Panc1 (cell line): Measurements from ENCODE around the gene PNLIPRP3. TPM values are rescaled to one million over a fixed set of nuclear protein-coding genes. Genes with fewer than 3 reads are reported as not detected.

ENCODE experiments used
- ATAC-seq: fragments of 200-7000 bp; cut with Tn5 transposase; 2 replicates; pipeline ENCODE4 v1.9.1; 2020; ENCODE audit warnings: mild to moderate bottlenecking, moderate library complexity
- BruUV-seq: library from RNA; stranded (reverse); fragments of 400-500 nt; replicated peaks from 2 replicates; lab custom pipeline; 2021; lab: Mats Ljungman, UMichigan
- CTCF ChIA-PET: fragments of 300-600 bp; sonication (Branson Sonifier 250); formaldehyde crosslinking; loops from one replicate; lab custom pipeline; 2022; ENCODE audit warnings: antibody characterized with exemption; lab: Charles Lee
- POLR2A ChIA-PET: fragments of 300-600 bp; sonication (Branson Sonifier 250); formaldehyde crosslinking; loops from one replicate; lab custom pipeline; 2022; ENCODE audit warnings: antibody characterized with exemption; lab: Charles Lee
- DNase-seq: peaks from one replicate; pipeline ENCODE4 v3.0.0-alpha.2; 2010; ENCODE audit warnings: low read depth, low spot score
- H3K27ac ChIP-seq: 2 replicates; pipeline ENCODE4 v1.5.1; 2011; ENCODE audit warnings: mild to moderate bottlenecking, low read length, inconsistent platforms
- H3K27me3 ChIP-seq: fragments of 200-500 bp; sonication (Bioruptor generic); 2 replicates; pipeline ENCODE4 v1.6.0; 2014; ENCODE audit warnings: low read length, inconsistent platforms; ENCODE audit not compliant: control insufficient read depth, insufficient read depth
- H3K36me3 ChIP-seq: fragments of 200-500 bp; sonication (Bioruptor generic); 2 replicates; pipeline ENCODE4 v1.5.1; 2014; ENCODE audit warnings: inconsistent platforms, mild to moderate bottlenecking, low read length, moderate library complexity; ENCODE audit not compliant: control insufficient read depth, insufficient read depth
- H3K4me1 ChIP-seq: 2 replicates; pipeline ENCODE4 v1.5.1; 2011; ENCODE audit warnings: inconsistent platforms, mild to moderate bottlenecking, low read length, moderate library complexity; ENCODE audit not compliant: control insufficient read depth, insufficient read depth
- H3K4me3 ChIP-seq, 2 experiments: 2 replicates each; pipeline ENCODE4 v1.5.1; 2011 to 2012; ENCODE audit warnings: low read depth in 2 of 2, low read length in 2 of 2, mild to moderate bottlenecking in 2 of 2, inconsistent platforms in 1 of 2, moderate library complexity in 1 of 2
- H3K9me3 ChIP-seq: fragments of 200-500 bp; sonication (Bioruptor generic); 2 replicates; pipeline ENCODE4 v1.5.1; 2014; ENCODE audit warnings: low read depth, mild to moderate bottlenecking, inconsistent platforms, low read length, moderate library complexity; ENCODE audit not compliant: control insufficient read depth, insufficient read depth
- POLR2AphosphoS5 ChIP-seq: IDR thresholded peaks from 2 replicates; pipeline ENCODE4 v1.6.1; 2012; ENCODE audit warnings: mild to moderate bottlenecking, low read depth, low read length, moderate library complexity
- TCF7L2 ChIP-seq: IDR thresholded peaks from 2 replicates; pipeline ENCODE4 v1.6.1; 2011; ENCODE audit warnings: mild to moderate bottlenecking, low read depth, low read length, inconsistent platforms
- in situ Hi-C: cut with HindIII; loops from 2 replicates; pipeline ENCODE4 v1.10.0; 2016; ENCODE audit warnings: low sequenced_read_pairs, low pct_unique_long_range_greater_than_20kb
- intact Hi-C: fragments of 100-400 bp; cut with micrococcal nuclease; formaldehyde crosslinking; loops from one replicate; pipeline ENCODE4 v1.10.0; 2022; ENCODE audit not compliant: unreplicated experiment
- total RNA-seq: library from RNA; stranded (reverse); gene quantifications from one replicate; pipeline ENCODE4 v1.2.1, GENCODE V29; 2021; ENCODE audit not compliant: unreplicated experiment

Gene PNLIPRP3
- total RNA-seq, 1 experiment from 2014 or later: not detected

GRCh38 chr10:116526219-116526618 lies 98.6 kb downstream of the PNLIPRP3 start:
- in situ Hi-C loops: no loop called here
- H3K36me3 ChIP-seq: no peaks in the 10 kb centered on the region
- TF ChIP-seq TCF7L2 (no peak), POLR2AphosphoS5 (no peak)
- H3K4me1 ChIP-seq: no peaks in the 10 kb centered on the region
- ChIA-PET CTCF (no interaction called here), POLR2A (no interaction called here)
- no peaks in the 10 kb centered on the region for H3K9me3 ChIP-seq
- DNase-seq (no peak), ATAC-seq (no peak)
- H3K27ac ChIP-seq: no peak overlapping the region
- H3K4me3 ChIP-seq: no peak overlapping the region
- no TSS peak for BruUV-seq
- peaks cover 19% of the 10 kb centered on the region for H3K27me3 ChIP-seq
- intact Hi-C loops: no loop called here

Other genes starting within 250 kb of the PNLIPRP3 start
- 0.10 TPM for gene GFRA1, start 154.6 kb upstream of the PNLIPRP3 start, total RNA-seq
- gene CCDC172, start 103.4 kb upstream of the PNLIPRP3 start, total RNA-seq: not detected
- gene PNLIP, start 118.1 kb downstream of the PNLIPRP3 start, total RNA-seq: 1.5 TPM
- 0.95 TPM for gene PNLIPRP1, start 163.1 kb downstream of the PNLIPRP3 start, total RNA-seq
- gene PNLIPRP2, start 193.1 kb downstream of the PNLIPRP3 start, total RNA-seq: 0.72 TPM